K562 (cell line): ENCODE results near the gene WFIKKN1. TPM values are rescaled to one million over a fixed set of nuclear protein-coding genes. Genes with fewer than 3 reads are reported as not detected.

Source experiments
- HOMEZ ChIP-seq: fragments of 250-450 bp; sonication (Bioruptor Pico); IDR thresholded peaks from 2 replicates; pipeline ENCODE4 v1.4.0; 2020; ENCODE audit warnings: mild to moderate bottlenecking, moderate library complexity
- KLF6 ChIP-seq: fragments of 250-450 bp; sonication (Bioruptor Pico); IDR thresholded peaks from 2 replicates; pipeline ENCODE4 v1.4.0; 2020; ENCODE audit warnings: mild to moderate bottlenecking, moderate library complexity, borderline replicate concordance
- MBD1 ChIP-seq: fragments of 250-450 bp; sonication (Bioruptor Pico); IDR thresholded peaks from 2 replicates; pipeline ENCODE4 v1.8.0; 2022; ENCODE audit warnings: inconsistent platforms
- MYC ChIP-seq, 2 experiments: fragments of 250-450 bp in 1 of 2; sonication (Bioruptor Pico) in 1 of 2; IDR thresholded peaks; 2 replicates each; pipeline versions ENCODE4 v1.5.1 to v1.6.1; 2012 to 2021; ENCODE audit warnings: low read depth in 2 of 2, borderline replicate concordance in 1 of 2, improper control_type of control experiment in 1 of 2, low read length in 1 of 2, mild to moderate bottlenecking in 1 of 2, moderate library complexity in 1 of 2
- NUFIP1 ChIP-seq: fragments of 450-650 bp; IDR thresholded peaks from 2 replicates; pipeline ENCODE4 v1.6.1; 2018; ENCODE audit not compliant: partially characterized antibody
- PYGO2 ChIP-seq: fragments of 450-650 bp; IDR thresholded peaks from 2 replicates; pipeline ENCODE4 v1.6.1; 2016; ENCODE audit warnings: mild to moderate bottlenecking, missing genetic modification characterization, moderate library complexity, missing compliant biosample characterization
- RBM15 ChIP-seq: fragments of 200-400 bp; formaldehyde crosslinking; IDR thresholded peaks from 2 replicates; pipeline ENCODE4 v1.6.1; 2018; ENCODE audit warnings: mild to moderate bottlenecking, low read length, moderate library complexity; ENCODE audit not compliant: insufficient read depth
- RBM17 ChIP-seq: fragments of 200-400 bp; formaldehyde crosslinking; IDR thresholded peaks from 2 replicates; pipeline ENCODE4 v1.6.1; 2017; ENCODE audit warnings: low read depth, mild to moderate bottlenecking, low read length, borderline replicate concordance
- RUNX1 ChIP-seq: sonication (generic); IDR thresholded peaks from 2 replicates; pipeline ENCODE4 v1.6.1; 2016; ENCODE audit warnings: antibody characterized with exemption, low read depth
- SIN3A ChIP-seq, 2 experiments: fragments of 150-350 bp in 1 of 2; IDR thresholded peaks; 2 replicates each; pipeline ENCODE4 v1.6.1; 2011 to 2016; ENCODE audit warnings: borderline replicate concordance in 2 of 2, low read depth in 2 of 2, low read length in 2 of 2, mild to moderate bottlenecking in 2 of 2, moderate library complexity in 2 of 2; ENCODE audit not compliant: control insufficient read depth in 1 of 2
- SRF ChIP-seq, 2 experiments: fragments of 250-450, 450-650 bp in 1 of 2; sonication (Bioruptor Pico) in 1 of 2; sonication (generic) in 1 of 2; formaldehyde crosslinking; IDR thresholded peaks; 2 replicates each; pipeline versions ENCODE4 v1.5.0 to v1.5.1; 2020 to 2022; ENCODE audit warnings: mild to moderate bottlenecking in 1 of 2, missing genetic modification reagents in 1 of 2
- TOE1 ChIP-seq, 2 experiments: fragments of 450-650 bp in 1 of 2; sonication (generic) in 1 of 2; formaldehyde crosslinking in 1 of 2; IDR thresholded peaks; 2 replicates each; pipeline versions ENCODE4 v1.7.1 to v1.8.0; 2016 to 2022; ENCODE audit warnings: borderline replicate concordance in 2 of 2, mild to moderate bottlenecking in 2 of 2, antibody characterized with exemption in 1 of 2, inconsistent platforms in 1 of 2, low read depth in 1 of 2, missing genetic modification reagents in 1 of 2, moderate library complexity in 1 of 2
- TRIM28 ChIP-seq: fragments of 450-650 bp; IDR thresholded peaks from 2 replicates; pipeline ENCODE4 v1.6.1; 2017
- YY1 ChIP-seq, 3 experiments: IDR thresholded peaks; 2 replicates each; pipeline ENCODE4 v1.6.1; 2011; ENCODE audit warnings: low read length in 2 of 3, mild to moderate bottlenecking in 2 of 3, moderate library complexity in 2 of 3, borderline replicate concordance in 1 of 3, control low read depth in 1 of 3, low read depth in 1 of 3; ENCODE audit not compliant: insufficient read depth in 3 of 3, insufficient replicate concordance in 2 of 3, control insufficient read depth in 1 of 3, insufficient read length in 1 of 3; ENCODE audit errors: extremely low read depth in 1 of 3
- ZNF609 ChIP-seq: sonication (generic); formaldehyde crosslinking; IDR thresholded peaks from 2 replicates; pipeline ENCODE4 v1.8.1; 2023; ENCODE audit warnings: missing genetic modification reagents, mild to moderate bottlenecking, borderline replicate concordance
- ZNF707 ChIP-seq: fragments of 250-450 bp; sonication (Bioruptor Pico); conservative IDR thresholded peaks from 2 replicates; pipeline ENCODE4 v1.8.0; 2022; ENCODE audit warnings: inconsistent platforms, mild to moderate bottlenecking, moderate library complexity
- polyA plus RNA-seq, 8 experiments: library from polyadenylated mRNA; depleted of rRNA in 4 of 8; stranded (reverse) in 5 of 8; unstranded in 3 of 8; fragments of >200 nt; fragmentation: Nextera tagmentation in 2 of 8; fragmentation: Illumina TruSeq in 1 of 8; extraction: Ambion mirVana in 2 of 8; extraction: Trizol in 1 of 8; gene quantifications; 2 replicates each; pipeline versions ENCODE4 v1.2.1 to v1.2.3, GENCODE V29; 2011 to 2014; ENCODE audit warnings: inconsistent platforms in 1 of 8, missing spikeins in 1 of 8
- total RNA-seq, 7 experiments: library from RNA; depleted of rRNA in 6 of 7; stranded (reverse); fragments of >200 nt in 6 of 7; fragmentation: Illumina TruSeq in 2 of 7; extraction: Trizol in 2 of 7; gene quantifications; 2 replicates each; pipeline versions ENCODE4 v1.2.1 to v1.2.3, GENCODE V29; 2011 to 2021; ENCODE audit warnings: low replicate concordance in 1 of 7

WFIKKN1 gene
- total and polyA plus RNA-seq, 9 of the 15 experiments (the other 6 are each of a cell fraction or from before 2014, with no cell fraction given) = 0.14 to 1.1 (median 0.50) TPM; not detected in 4

- peak; percentile 64; the same call in 1 of the 2 replicates for TF ChIP-seq MYC (IDR thresholded peaks at IDR 0.05; ENCODE audit: low read depth, low read length)
- TF ChIP-seq MYC (CRISPR knock-in tag; IDR thresholded peaks at IDR 0.05; ENCODE audit: borderline replicate concordance, low read depth) = no peak
- no peak for TF ChIP-seq ZNF707 (CRISPR knock-in tag)
- no peak for TF ChIP-seq SRF (CRISPR knock-in tag; IDR thresholded peaks at IDR 0.05)
- no peak for TF ChIP-seq RBM15
- TF ChIP-seq HOMEZ (CRISPR knock-in tag) = no peak
- TF ChIP-seq ZNF609 (CRISPR knock-in tag) = no peak
- no peak for TF ChIP-seq TRIM28
- no peak for TF ChIP-seq PYGO2 (tag)
- no peak for TF ChIP-seq KLF6 (CRISPR knock-in tag)
- TF ChIP-seq YY1 (IDR thresholded peaks at IDR 0.05; ENCODE audit: borderline replicate concordance in 1 of 3, control insufficient read depth in 1 of 3, extremely low read depth in 1 of 3, insufficient read depth in 3 of 3, insufficient read length in 1 of 3, insufficient replicate concordance in 2 of 3, low read depth in 1 of 3, low read length in 2 of 3) = peak in 1 of 3 experiments; percentile 10
- TF ChIP-seq MBD1 = no peak
- TF ChIP-seq RUNX1 = no peak
- peak; percentile 56; the same call in 1 of the 2 replicates for TF ChIP-seq TOE1 (IDR thresholded peaks at IDR 0.05; ENCODE audit: borderline replicate concordance)
- TF ChIP-seq TOE1 (CRISPR knock-in tag; IDR thresholded peaks at IDR 0.05; ENCODE audit: borderline replicate concordance, low read depth) = no peak
- no peak for TF ChIP-seq NUFIP1
- peak; percentile 20 to 58; a peak in 2 of 4 replicates for TF ChIP-seq SIN3A (IDR thresholded peaks at IDR 0.05; ENCODE audit: borderline replicate concordance in 2 of 2, control insufficient read depth in 1 of 2, low read depth in 2 of 2, low read length in 2 of 2)
- no peak for TF ChIP-seq RBM17
These were observed 49.2 kb downstream of the WFIKKN1 start, which contains the start of gene STUB1 (continued) for GRCh38 chr16:679814-680624.
